DND-41 (cell line): ENCODE measurements around the gene IP6K3.

Source experiments
- CTCF ChIP-seq: IDR thresholded peaks from 2 replicates; pipeline ENCODE4 v1.5.1; 2012; ENCODE audit warnings: borderline replicate concordance, low read length, moderate library complexity, mild to moderate bottlenecking; ENCODE audit not compliant: poor library complexity, severe bottlenecking; ENCODE audit errors: extremely low read depth
- EZH2 ChIP-seq: IDR thresholded peaks from 3 replicates; pipeline ENCODE4 v1.6.1; 2012; ENCODE audit warnings: borderline replicate concordance, low read depth, mild to moderate bottlenecking, moderate library complexity, low read length, inconsistent platforms; ENCODE audit not compliant: severe bottlenecking

- TF ChIP-seq EZH2, result no peak
- no peak for TF ChIP-seq CTCF
Observed at GRCh38 chr6:33716379-33716778, 30.3 kb downstream of the IP6K3 start.
